Ovary (tissue), 9 donors: ENCODE results near the gene CTIF. TPM values are rescaled to one million over a fixed set of nuclear protein-coding genes. Genes with fewer than 3 reads are reported as not detected.

Experiments used
- DNase-seq, 5 donors: peaks; one replicate each; pipeline ENCODE4 v3.0.0-alpha.2; 2019 to 2020
- H3K27ac ChIP-seq, 2 donors: fragments of 200-600 bp; one replicate each; pipeline versions ENCODE4 v1.5.1 to v1.8.0; 2019 to 2022
- H3K27me3 ChIP-seq: fragments of 200-600 bp; one replicate; pipeline ENCODE4 v1.8.0; 2022
- H3K36me3 ChIP-seq: fragments of 200-600 bp; sonication (generic); one replicate; pipeline ENCODE4 v1.5.1; 2019
- H3K4me1 ChIP-seq: one replicate; pipeline ENCODE4 v1.8.1; 2013; ENCODE audit warnings: mild to moderate bottlenecking, moderate library complexity; ENCODE audit not compliant: insufficient read depth
- H3K4me3 ChIP-seq: fragments of 200-600 bp; sonication (generic); one replicate; pipeline ENCODE4 v1.5.1; 2017
- H3K9me3 ChIP-seq, 2 donors: fragments of 200-600 bp in 1 of 2; sonication (generic) in 1 of 2; one replicate each; pipeline versions ENCODE4 v1.5.1 to v1.8.1; 2013 to 2019; ENCODE audit warnings: mild to moderate bottlenecking in 1 of 2, moderate library complexity in 1 of 2
- CTCF ChIP-seq, 3 donors: fragments of 450-650 bp in 2 of 3; fragments of 200-600 bp in 1 of 3; IDR thresholded peaks; one replicate each; pipeline versions ENCODE4 v1.5.1 to v1.8.0; 2016 to 2022; ENCODE audit warnings: antibody characterized with exemption in 3 of 3, mild to moderate bottlenecking in 1 of 3
- EP300 ChIP-seq: sonication (generic); formaldehyde crosslinking; IDR thresholded peaks from one replicate; pipeline ENCODE4 v1.6.1; 2017; ENCODE audit warnings: antibody characterized with exemption
- POLR2A ChIP-seq: fragments of 450-650 bp; IDR thresholded peaks from one replicate; pipeline ENCODE4 v1.6.1; 2017; ENCODE audit warnings: antibody characterized with exemption, mild to moderate bottlenecking, moderate library complexity
- WGBS, 3 donors: extraction: QIAGEN DNeasy Blood & Tissue Kit in 1 of 3; methylation state at CpG; one replicate each; pipeline versions ENCODE4 v1.1.5 to v1.1.7; 2013 to 2017; 5-methylcytosine and 5-hydroxymethylcytosine counted together
- intact Hi-C, 4 donors: fragments of 100-400 bp; cut with DNase I; formaldehyde crosslinking; loops; one replicate each; pipeline versions ENCODE4 v1.11.0 to v1.15.1; 2022 to 2023
- polyA plus RNA-seq, 2 donors: library from polyadenylated mRNA; stranded (reverse); fragments of 200-250 nt in 1 of 2; fragments of 350-450 nt in 1 of 2; fragmentation: Illumina TruSeq in 1 of 2; extraction: RNeasy Lipid Tissue Mini Kit (QIAGEN cat#74804) in 1 of 2; gene quantifications; one replicate each; pipeline ENCODE4 v1.2.3, GENCODE V29; 2013 to 2014
- total RNA-seq, 7 donors: library from RNA; depleted of rRNA in 2 of 7; stranded (reverse); fragments of >200 nt in 2 of 7; fragmentation: NEBNext Ultra II Directional in 3 of 7; extraction: Animal tissue kit (Norgen Biotek cat#: 25700) in 3 of 7; gene quantifications; one replicate each; pipeline versions ENCODE4 v1.1.0 to v1.2.4, GENCODE V29; 2016 to 2023
- donor health status: DM: no; HTN: no; CAD: no; lungs with moderate emphysema.
- donor health status: DM: no; HTN: no; CAD: no.
- donor health status: Bipolar disorder and iron deficiency.
- donor health status: DM: yes; HTN: yes; CAD: no.
- donor health status: DM: no; HTN: no; CAD: no.
- donor health status: DM: yes; HTN: yes; CAD: no.

The CTIF gene
- total and polyA plus RNA-seq, 9 donors, result 18.5 to 94.1 (median 75.2) TPM

- no peaks in the 10 kb centered on the region for H3K36me3 ChIP-seq
- H3K27me3 ChIP-seq, result no peaks in the 10 kb centered on the region
- peak in 3 of 5 donors; percentile 2 to 19 (median 13) for DNase-seq
- no peak for TF ChIP-seq CTCF (IDR thresholded peaks at IDR 0.05)
- TF ChIP-seq POLR2A, result no peak
- TF ChIP-seq EP300, result no peak
- WGBS, 3 donors, result 80 to 89% (median 80%) methylated on average over 14 of the region's 14 CpGs
- H3K4me3 ChIP-seq, result no peak overlapping the region
- H3K27ac ChIP-seq, result no peak overlapping the region
- peaks cover 23% of the 10 kb centered on the region for H3K4me1 ChIP-seq
- intact Hi-C loops, result no loop called here
- no peaks in the 10 kb centered on the region for H3K9me3 ChIP-seq
These were observed 285.6 kb downstream of the CTIF start for GRCh38 chr18:48824231-48824970.

- peak in 3 of 5 donors; percentile 9 to 50 (median 36) for DNase-seq
- Histone ChIP-seq H3K4me1 (peaks cover 28% of the 10 kb centered on the region), H3K27me3 (no peaks in the 10 kb centered on the region), H3K27ac (peak overlapping the region in 1 of 2 donors; percentile 40), H3K4me3 (no peak overlapping the region), H3K36me3 (no peaks in the 10 kb centered on the region), H3K9me3 (no peaks in the 10 kb centered on the region)
- no peak for TF ChIP-seq EP300
- no peak for TF ChIP-seq CTCF (IDR thresholded peaks at IDR 0.05)
- TF ChIP-seq POLR2A, result no peak
- 17 to 35% (median 19%) methylated on average over 6 of the region's 6 CpGs for WGBS, 3 donors
- intact Hi-C loops, result no loop called here
These were observed 286.4 kb downstream of the CTIF start for GRCh38 chr18:48825101-48825745.

- Histone ChIP-seq H3K9me3 (no peaks in the 10 kb centered on the region), H3K27me3 (no peaks in the 10 kb centered on the region), H3K4me3 (no peak overlapping the region), H3K27ac (no peak overlapping the region), H3K36me3 (no peaks in the 10 kb centered on the region), H3K4me1 (peaks cover 27% of the 10 kb centered on the region)
- intact Hi-C loops, result no loop called here
- DNase-seq, result peak in 3 of 5 donors; percentile 6 to 17 (median 11)
- WGBS, 3 donors, result 75 to 91% (median 79%) methylated on average over 7 of the region's 7 CpGs
- no peak for TF ChIP-seq EP300
- no peak for TF ChIP-seq CTCF (IDR thresholded peaks at IDR 0.05)
- no peak for TF ChIP-seq POLR2A
These were observed 287.4 kb downstream of the CTIF start for GRCh38 chr18:48826271-48826670.

GRCh38 chr18:48826806-48827205 lies 288.0 kb downstream of the CTIF start:
- Histone ChIP-seq H3K27ac (no peak overlapping the region), H3K4me1 (peaks cover 26% of the 10 kb centered on the region)

More at GRCh38 chr18:48826806-48827205, 288.0 kb downstream of the CTIF start:
- Histone ChIP-seq H3K9me3 (no peaks in the 10 kb centered on the region), H3K27me3 (no peaks in the 10 kb centered on the region), H3K36me3 (no peaks in the 10 kb centered on the region), H3K4me3 (no peak overlapping the region)
- DNase-seq, result peak in 3 of 5 donors; percentile 4 to 21 (median 13)
- intact Hi-C loops, result no loop called here
- 82 to 89% (median 83%) methylated on average over 8 of the region's 8 CpGs for WGBS, 3 donors
- no peak for TF ChIP-seq CTCF (IDR thresholded peaks at IDR 0.05)
- TF ChIP-seq EP300, result no peak
- TF ChIP-seq POLR2A, result no peak
